H9 (cell line): Measurements from ENCODE around the gene NOP53. TPM values are rescaled to one million over a fixed set of nuclear protein-coding genes. Genes with fewer than 3 reads are reported as not detected.

Source experiments
- DNase-seq: peaks from one replicate; pipeline ENCODE4 v3.0.0-alpha.2; 2017
- H2AFZ ChIP-seq: one replicate; pipeline ENCODE4 v1.6.1; 2013; ENCODE audit warnings: mild to moderate bottlenecking, low read length, control low read depth, moderate library complexity
- H2AK5ac ChIP-seq: 2 replicates; pipeline ENCODE4 v1.6.1; 2013; ENCODE audit warnings: low read length, control low read depth, mixed read lengths; ENCODE audit not compliant: insufficient read length
- H2BK120ac ChIP-seq: one replicate; pipeline ENCODE4 v1.6.1; 2013; ENCODE audit warnings: low read depth, mild to moderate bottlenecking, low read length, control low read depth, inconsistent platforms; ENCODE audit not compliant: poor library complexity, severe bottlenecking
- H2BK12ac ChIP-seq: 2 replicates; pipeline ENCODE4 v1.6.1; 2013; ENCODE audit warnings: low read length, control low read depth, mixed read lengths, low read depth; ENCODE audit not compliant: insufficient read length
- H2BK15ac ChIP-seq: 2 replicates; pipeline ENCODE4 v1.6.1; 2013; ENCODE audit warnings: low read depth, low read length, control low read depth
- H2BK20ac ChIP-seq: one replicate; pipeline ENCODE4 v1.6.1; 2013; ENCODE audit warnings: low read depth, mild to moderate bottlenecking, low read length, control low read depth, inconsistent platforms; ENCODE audit not compliant: poor library complexity, severe bottlenecking
- H2BK5ac ChIP-seq: 2 replicates; pipeline ENCODE4 v1.6.1; 2013; ENCODE audit warnings: low read length, control low read depth, mixed read lengths; ENCODE audit not compliant: insufficient read length
- H3K14ac ChIP-seq: 2 replicates; pipeline ENCODE4 v1.6.1; 2013; ENCODE audit warnings: low read length, control low read depth; ENCODE audit not compliant: insufficient read depth
- H3K18ac ChIP-seq: 2 replicates; pipeline ENCODE4 v1.6.1; 2013; ENCODE audit warnings: low read depth, mild to moderate bottlenecking, mixed read lengths, low read length, control low read depth; ENCODE audit not compliant: insufficient read length
- H3K23ac ChIP-seq: 2 replicates; pipeline ENCODE4 v1.6.1; 2013; ENCODE audit warnings: low read length, control low read depth, mixed read lengths, low read depth; ENCODE audit not compliant: insufficient read length
- H3K23me2 ChIP-seq: 2 replicates; pipeline ENCODE4 v1.6.1; 2013; ENCODE audit warnings: low read depth, mild to moderate bottlenecking, mixed read lengths, low read length, control low read depth; ENCODE audit not compliant: insufficient read length, poor library complexity, severe bottlenecking
- H3K27ac ChIP-seq: 2 replicates; pipeline ENCODE4 v1.5.1; 2013; ENCODE audit warnings: low read length, control low read depth, mixed read lengths, low read depth; ENCODE audit not compliant: insufficient read length
- H3K27me3 ChIP-seq: 2 replicates; pipeline ENCODE4 v1.6.1; 2013; ENCODE audit warnings: low read length, control low read depth, inconsistent platforms; ENCODE audit not compliant: insufficient read depth
- H3K4ac ChIP-seq: 2 replicates; pipeline ENCODE4 v1.6.1; 2013; ENCODE audit warnings: low read depth, mild to moderate bottlenecking, control low read depth, inconsistent platforms, low read length, moderate library complexity
- H3K4me1 ChIP-seq: 2 replicates; pipeline ENCODE4 v1.6.1; 2013; ENCODE audit warnings: low read length, control low read depth, inconsistent platforms; ENCODE audit not compliant: insufficient read depth
- H3K4me2 ChIP-seq: 2 replicates; pipeline ENCODE4 v1.6.1; 2013; ENCODE audit warnings: low read length, control low read depth, mixed read lengths; ENCODE audit not compliant: insufficient read length, insufficient read depth
- H3K56ac ChIP-seq: 2 replicates; pipeline ENCODE4 v1.6.1; 2013; ENCODE audit warnings: low read depth, mild to moderate bottlenecking, mixed read lengths, low read length, control low read depth; ENCODE audit not compliant: insufficient read length
- H3K79me1 ChIP-seq: 2 replicates; pipeline ENCODE4 v1.6.1; 2013; ENCODE audit warnings: low read depth, mild to moderate bottlenecking, moderate library complexity, low read length, control low read depth, inconsistent platforms; ENCODE audit not compliant: insufficient read depth, poor library complexity, severe bottlenecking
- H3K79me2 ChIP-seq: 2 replicates; pipeline ENCODE4 v1.6.1; 2013; ENCODE audit warnings: low read length, control low read depth, inconsistent platforms; ENCODE audit not compliant: insufficient read depth
- H3K9ac ChIP-seq: 2 replicates; pipeline ENCODE4 v1.6.1; 2013; ENCODE audit warnings: low read length, control low read depth, mixed read lengths; ENCODE audit not compliant: insufficient read length; ENCODE audit errors: extremely low read depth
- H3K9me3 ChIP-seq: one replicate; pipeline ENCODE4 v1.6.1; 2013; ENCODE audit warnings: low read depth, low read length, inconsistent platforms; ENCODE audit not compliant: control insufficient read depth
- H3T11ph ChIP-seq: one replicate; pipeline ENCODE4 v1.6.1; 2013; ENCODE audit warnings: mild to moderate bottlenecking, low read length, control low read depth, inconsistent platforms
- H4K20me1 ChIP-seq: one replicate; pipeline ENCODE4 v1.6.1; 2013; ENCODE audit not compliant: control insufficient read depth, insufficient read length, insufficient read depth
- H4K5ac ChIP-seq: 2 replicates; pipeline ENCODE4 v1.6.1; 2013; ENCODE audit warnings: low read depth, mild to moderate bottlenecking, mixed read lengths, low read length, control low read depth; ENCODE audit not compliant: insufficient read length
- H4K8ac ChIP-seq: replicated peaks from 2 replicates; pipeline ENCODE4 v1.6.1; 2013; ENCODE audit warnings: low read length, control low read depth, mixed read lengths, low read depth; ENCODE audit not compliant: insufficient read length
- H4K91ac ChIP-seq: 2 replicates; pipeline ENCODE4 v1.6.1; 2013; ENCODE audit warnings: low read depth, mild to moderate bottlenecking, moderate library complexity, mixed read lengths, low read length, control low read depth; ENCODE audit not compliant: insufficient read length
- H3K27ac Mint-ChIP-seq, 3 experiments: 2 replicates in 2 of 3; 3 replicates in 1 of 3; pipeline ENCODE4 v1.8.0; 2020 to 2021; ENCODE audit warnings: mixed read lengths in 3 of 3, mild to moderate bottlenecking in 1 of 3, moderate library complexity in 1 of 3
- H3K27me3 Mint-ChIP-seq: 2 replicates; pipeline ENCODE4 v1.8.0; 2021; ENCODE audit warnings: low read depth, mild to moderate bottlenecking, moderate library complexity, mixed read lengths
- H3K36me3 Mint-ChIP-seq, 3 experiments: 2 replicates in 2 of 3; 3 replicates in 1 of 3; pipeline ENCODE4 v1.8.0; 2020 to 2021; ENCODE audit warnings: low read depth in 3 of 3, mixed read lengths in 3 of 3; ENCODE audit not compliant: insufficient read depth in 1 of 3
- H3K4me1 Mint-ChIP-seq, 2 experiments: 2 replicates each; pipeline ENCODE4 v1.8.0; 2020; ENCODE audit warnings: mixed read lengths in 2 of 2
- H3K4me3 Mint-ChIP-seq, 2 experiments: 2 replicates in 1 of 2; 3 replicates in 1 of 2; pipeline ENCODE4 v1.8.0; 2020 to 2021; ENCODE audit warnings: mild to moderate bottlenecking in 2 of 2, mixed read lengths in 2 of 2, moderate library complexity in 1 of 2
- H3K9me3 Mint-ChIP-seq, 2 experiments: 2 replicates in 1 of 2; 3 replicates in 1 of 2; pipeline ENCODE4 v1.8.0; 2020; ENCODE audit warnings: mild to moderate bottlenecking in 2 of 2, mixed read lengths in 2 of 2, moderate library complexity in 1 of 2
- CTCF ChIP-seq: fragments of 200-600 bp; sonication (generic); conservative IDR thresholded peaks from 3 replicates; pipeline ENCODE4 v1.8.0; 2021; ENCODE audit warnings: antibody characterized with exemption, mild to moderate bottlenecking
- WGBS: extraction: QIAGEN DNeasy Blood & Tissue Kit; methylation state at CpG from one replicate; pipeline ENCODE4 v1.1.7; 2013; ENCODE audit warnings: missing lambda C conversion rate, low lambda C conversion rate, mixed read lengths; ENCODE audit not compliant: insufficient read length; ENCODE audit errors: extremely low coverage; 5-methylcytosine and 5-hydroxymethylcytosine counted together
- total RNA-seq: library from RNA; stranded (reverse); gene quantifications from 2 replicates; pipeline ENCODE4 v1.2.1, GENCODE V29; 2021

NOP53 gene
- total RNA-seq, 1 experiment from 2014 or later, result 325 TPM

- Histone ChIP-seq H4K8ac (no peak overlapping the region), H3T11ph (no peak overlapping the region), H2BK5ac (no peak overlapping the region), H3K9ac (no peak overlapping the region), H3K4me1 (no peaks in the 10 kb centered on the region), H4K20me1 (no peaks in the 10 kb centered on the region), H2BK20ac (no peak overlapping the region), H2BK15ac (no peak overlapping the region), H3K23ac (no peak overlapping the region), H2AFZ (no peak overlapping the region), H2BK12ac (peak overlapping the region; percentile 52), H3K4ac (no peak overlapping the region), H4K91ac (no peak overlapping the region), H3K9me3 (no peaks in the 10 kb centered on the region), H2AK5ac (no peak overlapping the region), H3K23me2 (no peaks in the 10 kb centered on the region), H3K79me2 (no peaks in the 10 kb centered on the region), H3K56ac (no peak overlapping the region), H3K14ac (no peak overlapping the region), H3K27me3 (no peaks in the 10 kb centered on the region), H3K27ac (no peak overlapping the region), H3K4me2 (peak overlapping the region; percentile 13), H3K18ac (no peak overlapping the region), H4K5ac (no peak overlapping the region), H3K79me1 (no peaks in the 10 kb centered on the region), H2BK120ac (no peak overlapping the region)
- Mint-ChIP-seq H3K4me1 (peaks cover 14 to 22% of the 10 kb centered on the region in 2 experiments), H3K27me3 (no peaks in the 10 kb centered on the region; the same call in 1 of the 2 replicates), H3K9me3 (peaks cover 7 to 8% of the 10 kb centered on the region in 2 experiments), H3K27ac (peak overlapping the region; percentile 64 to 92 (median 90); a peak in 4 of 7 replicates), H3K4me3 (peak overlapping the region in 1 of 2 experiments; percentile 34; a peak in 2 of 5 replicates), H3K36me3 (peaks cover 5 to 14% (median 13%) of the 10 kb centered on the region in 3 experiments; a peak in 6 of 7 replicates)
- no CpG with 5 or more reads among the region's 10 CpGs for WGBS
- DNase-seq, result peak; percentile 98
- peak; percentile 91 for TF ChIP-seq CTCF
These were observed 45.1 kb downstream of the NOP53 start for GRCh38 chr19:47790398-47790814.
